Ishikawa (cell line): ENCODE results near the gene PLXNA2.

Experiments used
- CEBPB ChIP-seq: IDR thresholded peaks from 2 replicates; pipeline ENCODE4 v1.6.1; 2012
- CREB1 ChIP-seq: IDR thresholded peaks from 2 replicates; pipeline ENCODE4 v1.6.1; 2012; ENCODE audit warnings: low read depth
- EGR1 ChIP-seq: IDR thresholded peaks from 2 replicates; pipeline ENCODE4 v1.6.1; 2012
- EP300 ChIP-seq: IDR thresholded peaks from 2 replicates; pipeline ENCODE4 v1.6.1; 2012; ENCODE audit warnings: borderline replicate concordance
- FOXM1 ChIP-seq: IDR thresholded peaks from 2 replicates; pipeline ENCODE4 v1.6.1; 2012; ENCODE audit warnings: low read depth, borderline replicate concordance
- MAX ChIP-seq: IDR thresholded peaks from 2 replicates; pipeline ENCODE4 v1.6.1; 2012
- NFIC ChIP-seq: IDR thresholded peaks from 2 replicates; pipeline ENCODE4 v1.6.1; 2012
- RAD21 ChIP-seq: IDR thresholded peaks from 2 replicates; pipeline ENCODE4 v1.6.1; 2012; ENCODE audit warnings: low read depth
- REST ChIP-seq: IDR thresholded peaks from 2 replicates; pipeline ENCODE4 v1.6.1; 2012; ENCODE audit warnings: low read depth, mild to moderate bottlenecking
- TEAD4 ChIP-seq: IDR thresholded peaks from 2 replicates; pipeline ENCODE4 v1.6.1; 2012
- USF1 ChIP-seq: IDR thresholded peaks from 2 replicates; pipeline ENCODE4 v1.6.1; 2012
- YY1 ChIP-seq: IDR thresholded peaks from 2 replicates; pipeline ENCODE4 v1.6.1; 2012; ENCODE audit warnings: low read depth
- ZBTB7A ChIP-seq: IDR thresholded peaks from 2 replicates; pipeline ENCODE4 v1.6.1; 2012; ENCODE audit warnings: low read depth

DNA sequence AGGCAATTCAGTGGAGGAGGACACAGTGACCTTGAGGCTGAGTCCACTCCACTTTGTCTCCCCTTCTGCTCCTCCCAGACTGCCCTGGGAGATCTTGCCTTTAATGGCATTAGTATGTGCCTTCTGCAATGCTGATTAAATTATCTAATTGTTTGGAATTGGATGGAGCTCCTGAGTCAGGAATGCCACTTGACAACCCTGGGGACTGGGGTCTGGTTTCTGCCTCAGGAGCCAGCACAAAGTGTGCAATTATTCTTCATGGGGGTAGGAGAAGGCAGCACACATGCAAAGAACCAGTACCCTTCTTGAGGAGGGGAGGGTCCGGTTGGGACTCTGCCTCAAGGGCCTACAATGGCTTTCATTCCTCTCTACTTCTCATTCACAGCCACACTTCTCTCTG is 11.9 kb upstream of the PLXNA2 start:
- TF ChIP-seq MAX, result no peak
- no peak for TF ChIP-seq CREB1
- TF ChIP-seq TEAD4, result no peak
- no peak for TF ChIP-seq EP300
- TF ChIP-seq ZBTB7A, result no peak
- TF ChIP-seq RAD21, result no peak
- TF ChIP-seq CEBPB, result no peak
- no peak for TF ChIP-seq YY1
- TF ChIP-seq FOXM1, result no peak
- TF ChIP-seq USF1, result no peak
- no peak for TF ChIP-seq REST
- TF ChIP-seq EGR1, result no peak
- TF ChIP-seq NFIC, result no peak
